ENCODE measurements around the gene KCNAB1. TPM values are rescaled to one million over a fixed set of nuclear protein-coding genes. Genes with fewer than 3 reads are reported as not detected.

KCNAB1 gene
- total and polyA plus RNA-seq, 2 of the 8 experiments (the other 6 are each of a cell fraction or from before 2014, with no cell fraction given), result 0.51 to 2.3 TPM

DNA sequence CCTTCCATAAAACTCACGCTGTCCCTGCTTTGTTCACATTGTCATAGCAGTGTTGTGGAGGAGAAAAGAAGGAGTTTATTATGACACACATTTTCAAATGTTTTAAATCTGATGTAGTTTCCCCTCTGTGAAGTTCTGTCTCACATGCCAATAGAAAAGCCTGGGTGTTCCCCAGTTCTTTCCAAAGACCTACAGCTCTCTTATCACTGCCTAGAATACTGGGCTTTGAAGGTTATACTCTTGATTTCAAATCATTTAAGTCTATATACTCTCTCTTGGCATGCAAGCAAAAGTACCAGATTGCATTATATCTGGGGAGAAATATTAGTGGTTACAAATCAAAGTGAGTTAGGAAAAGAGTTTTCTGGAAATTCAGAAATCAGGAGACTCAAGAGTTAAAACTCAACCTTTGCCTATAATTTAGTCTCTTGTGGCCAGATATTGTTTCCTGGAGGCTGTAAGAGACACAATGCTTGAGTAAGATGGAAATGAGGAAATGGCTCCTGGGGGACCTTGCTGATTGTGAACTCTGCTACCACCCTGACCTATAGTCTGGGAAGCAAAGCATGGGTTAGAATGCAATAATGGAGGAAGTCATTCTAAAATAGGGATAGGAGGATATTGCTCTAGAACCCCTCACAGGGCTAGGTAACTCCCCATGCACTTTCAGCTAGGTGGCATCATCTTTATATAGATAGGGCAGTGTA is 182.8 kb downstream of the KCNAB1 start (continued):
- TF ChIP-seq POLR2A (IDR thresholded peaks at IDR 0.05; ENCODE audit: control extremely low read depth in 1 of 2, low read depth in 2 of 2, low read length in 2 of 2), result no peak
- no peak for TF ChIP-seq SP1 (IDR thresholded peaks at IDR 0.05; ENCODE audit: low read depth, low read length)
- TF ChIP-seq JUN (IDR thresholded peaks at IDR 0.05; ENCODE audit: low read depth, low read length), result no peak
- no peak for TF ChIP-seq RAD21 (IDR thresholded peaks at IDR 0.05 in 1 of 2, conservative IDR thresholded peaks at IDR 0.05 in 1 of 2; ENCODE audit: low read depth in 2 of 2, low read length in 2 of 2)
- no peak for TF ChIP-seq USF2 (IDR thresholded peaks at IDR 0.05; ENCODE audit: low read length)

Data from H1 (cell line).